HAP-1 (cell line): ENCODE data around the gene PTBP3.
"Not testable (repeated sequence)": the region's sequence is repeated elsewhere in the genome, so short reads cannot be mapped to it uniquely, and the experiment has no call there.

Source experiments
- DNase-seq, 2 experiments: peaks; one replicate each; pipeline ENCODE4 v3.0.0-alpha.2; 2016 to 2020; ENCODE audit warnings: low spot score in 2 of 2
- H3K27me3 ChIP-seq: fragments of 250-450 bp; sonication (Bioruptor Pico); 2 replicates; pipeline ENCODE4 v1.5.1; 2020; ENCODE audit warnings: low read depth, mild to moderate bottlenecking, moderate library complexity
- H3K36me3 ChIP-seq: fragments of 250-450 bp; sonication (Bioruptor Pico); replicated peaks from 2 replicates; pipeline ENCODE4 v1.5.1; 2020; ENCODE audit warnings: mild to moderate bottlenecking
- H3K4me1 ChIP-seq: fragments of 250-450 bp; sonication (Bioruptor Pico); 2 replicates; pipeline ENCODE4 v1.5.1; 2020; ENCODE audit warnings: mild to moderate bottlenecking
- H3K4me3 ChIP-seq: fragments of 250-450 bp; sonication (Bioruptor Pico); 2 replicates; pipeline ENCODE4 v1.5.1; 2020; ENCODE audit warnings: mild to moderate bottlenecking, moderate library complexity
- H3K9me3 ChIP-seq: fragments of 250-450 bp; sonication (Bioruptor Pico); 2 replicates; pipeline ENCODE4 v1.5.1; 2020; ENCODE audit warnings: mild to moderate bottlenecking, moderate library complexity
- in situ Hi-C: fragments of 300-500 bp; cut with MboI; formaldehyde crosslinking; loops from 3 replicates; pipeline ENCODE4 v1.14.3; 2020; ENCODE audit warnings: low sequenced_read_pairs, inconsistent platforms, mixed read lengths

PTBP3 gene

DNA sequence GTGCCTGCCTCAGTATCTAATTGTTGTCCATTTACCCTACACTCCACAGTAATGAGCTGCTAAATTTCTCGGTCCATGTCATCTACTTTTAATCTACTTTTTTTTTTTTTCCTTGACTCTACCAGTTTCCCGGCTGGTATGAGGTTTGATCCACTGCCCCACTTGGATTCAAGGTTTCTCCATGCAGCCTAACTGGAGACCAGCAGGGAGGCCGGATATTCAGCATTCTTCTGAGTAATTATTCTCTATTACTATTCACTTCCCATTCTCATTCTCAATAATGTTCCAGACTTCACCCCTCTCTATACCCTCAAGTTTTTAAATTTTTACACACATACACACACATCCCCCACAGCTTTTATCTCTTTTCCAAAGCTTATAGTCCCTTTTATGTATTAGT is 107.3 kb downstream of the PTBP3 start:
- in situ Hi-C loops = no loop called here
- H3K9me3 ChIP-seq = no peaks in the 10 kb centered on the region
- H3K27me3 ChIP-seq = no peaks in the 10 kb centered on the region
- no peak for DNase-seq
- H3K4me1 ChIP-seq = no peaks in the 10 kb centered on the region
- no peak overlapping the region for H3K4me3 ChIP-seq
- peaks cover 10% of the 10 kb centered on the region for H3K36me3 ChIP-seq

DNA sequence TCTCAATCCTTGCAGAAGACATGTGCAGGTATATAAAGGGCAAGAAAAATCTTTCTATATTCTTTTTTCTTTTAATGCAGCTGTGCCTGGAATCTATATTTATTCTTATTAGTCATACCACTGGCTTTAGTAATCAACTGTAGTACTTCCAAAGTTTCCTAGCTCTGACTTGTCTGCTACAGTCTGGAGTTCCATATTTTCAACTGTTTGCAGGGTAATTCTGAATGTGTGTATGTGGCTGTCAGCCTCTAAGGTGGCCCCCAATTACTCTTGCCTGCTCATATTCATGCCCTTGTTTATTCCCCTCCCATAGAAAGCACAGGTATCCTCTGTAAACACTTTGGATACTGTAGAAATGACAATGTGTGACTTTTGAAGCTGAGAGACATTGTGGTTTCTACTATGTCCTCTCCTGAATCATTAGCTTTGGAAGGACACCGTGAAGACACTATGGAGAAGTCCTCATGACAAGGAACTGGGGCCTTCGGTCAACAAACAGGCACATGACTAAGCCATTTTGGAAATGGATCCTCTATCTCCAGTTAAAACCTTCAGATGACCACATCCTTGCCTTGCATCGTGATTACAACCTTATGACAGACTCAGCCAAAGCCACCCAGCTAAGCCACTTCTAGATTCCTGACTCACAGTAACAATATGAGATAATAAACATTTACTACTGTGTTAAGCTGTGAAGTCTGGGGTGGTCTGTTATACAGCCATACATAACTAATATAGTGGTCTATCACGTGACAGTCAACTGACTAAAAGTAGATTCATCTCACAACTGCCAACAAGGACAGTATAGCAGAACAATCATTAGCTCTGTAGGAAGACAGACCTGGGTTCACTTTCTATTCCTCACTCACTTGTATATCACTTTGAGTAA is 108.8 kb downstream of the PTBP3 start:
- H3K36me3 ChIP-seq = peaks cover 10% of the 10 kb centered on the region
- no peaks in the 10 kb centered on the region for H3K9me3 ChIP-seq
- no peak overlapping the region for H3K4me3 ChIP-seq
- DNase-seq = no peak
- peaks cover 3% of the 10 kb centered on the region for H3K4me1 ChIP-seq
- in situ Hi-C loops = no loop called here
- H3K27me3 ChIP-seq = no peaks in the 10 kb centered on the region

DNA sequence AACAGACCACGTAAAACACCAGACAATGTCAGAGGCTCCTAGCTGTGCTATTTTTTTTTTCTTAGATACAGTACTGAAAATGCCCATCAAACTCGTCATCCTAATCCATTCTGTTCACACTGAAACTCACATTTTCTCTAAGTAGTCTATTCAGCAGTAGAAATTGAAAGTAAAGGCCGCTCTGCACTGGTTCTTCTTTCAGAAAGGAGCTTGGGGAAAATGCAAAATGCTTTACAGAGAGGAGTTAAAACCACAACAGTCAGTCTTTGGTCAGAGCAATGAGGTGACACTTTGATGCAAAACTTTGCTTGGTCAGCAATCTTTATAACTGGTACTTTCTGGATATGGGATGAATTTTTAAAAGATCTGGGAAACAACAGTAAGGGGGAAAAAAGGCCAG is 114.5 kb downstream of the PTBP3 start:
- DNase-seq = no peak
- no peaks in the 10 kb centered on the region for H3K9me3 ChIP-seq
- in situ Hi-C loops = no loop called here
- H3K27me3 ChIP-seq = no peaks in the 10 kb centered on the region
- no peaks in the 10 kb centered on the region; the same call in none of the 2 replicates for H3K36me3 ChIP-seq
- H3K4me1 ChIP-seq = peaks cover 10% of the 10 kb centered on the region
- no peak overlapping the region for H3K4me3 ChIP-seq

DNA sequence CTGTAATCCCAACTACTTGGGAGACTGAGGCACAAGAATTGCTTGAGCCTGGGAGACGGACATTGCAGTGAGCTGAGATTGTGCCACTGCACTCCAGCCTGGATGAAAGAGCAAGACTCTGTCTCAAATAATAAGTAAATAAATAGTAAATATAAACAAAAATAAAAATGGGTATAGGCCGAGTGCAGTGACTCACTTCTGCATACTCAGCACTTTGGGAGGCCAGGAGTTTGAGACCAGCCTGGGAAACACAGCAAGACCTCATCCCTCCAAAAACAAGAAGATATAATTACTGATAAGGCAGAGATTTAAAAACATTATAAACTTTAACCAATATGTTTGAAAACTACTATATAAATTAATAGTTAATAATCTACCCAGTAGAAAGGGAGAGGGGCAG is 120.5 kb downstream of the PTBP3 start:
- H3K9me3 ChIP-seq = no peaks in the 10 kb centered on the region
- H3K27me3 ChIP-seq = no peaks in the 10 kb centered on the region
- H3K4me1 ChIP-seq = no peaks in the 10 kb centered on the region
- no peak overlapping the region for H3K4me3 ChIP-seq
- in situ Hi-C loops = no loop called here
- DNase-seq = no peak
- no peaks in the 10 kb centered on the region; the same call in 1 of the 2 replicates for H3K36me3 ChIP-seq

DNA sequence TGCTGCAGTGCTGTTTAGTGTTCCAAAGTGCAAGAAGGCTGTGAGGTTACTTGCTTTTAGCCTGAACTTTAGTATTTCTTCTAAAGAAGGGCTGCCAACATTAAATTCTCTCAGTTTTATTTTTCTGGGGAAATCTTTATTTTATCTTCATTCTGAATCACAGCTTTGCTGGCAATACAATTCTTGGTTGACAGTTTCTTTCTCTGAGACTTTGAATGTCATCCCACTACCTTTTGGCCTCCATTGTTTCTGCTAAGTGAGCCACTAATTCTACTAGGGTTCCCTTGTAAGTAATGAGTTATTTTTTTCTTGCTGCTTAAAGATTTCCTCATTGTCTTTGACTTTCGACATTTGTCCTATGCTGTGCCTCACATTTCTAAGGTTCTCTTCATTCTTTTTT is 126.0 kb downstream of the PTBP3 start:
- in situ Hi-C loops = no loop called here
- Histone ChIP-seq H3K9me3 (no peaks in the 10 kb centered on the region; the same call in 1 of the 2 replicates), H3K4me3 (no peak overlapping the region), H3K27me3 (no peaks in the 10 kb centered on the region), H3K36me3 (no peaks in the 10 kb centered on the region; the same call in 1 of the 2 replicates), H3K4me1 (no peaks in the 10 kb centered on the region)
- DNase-seq = no peak

DNA sequence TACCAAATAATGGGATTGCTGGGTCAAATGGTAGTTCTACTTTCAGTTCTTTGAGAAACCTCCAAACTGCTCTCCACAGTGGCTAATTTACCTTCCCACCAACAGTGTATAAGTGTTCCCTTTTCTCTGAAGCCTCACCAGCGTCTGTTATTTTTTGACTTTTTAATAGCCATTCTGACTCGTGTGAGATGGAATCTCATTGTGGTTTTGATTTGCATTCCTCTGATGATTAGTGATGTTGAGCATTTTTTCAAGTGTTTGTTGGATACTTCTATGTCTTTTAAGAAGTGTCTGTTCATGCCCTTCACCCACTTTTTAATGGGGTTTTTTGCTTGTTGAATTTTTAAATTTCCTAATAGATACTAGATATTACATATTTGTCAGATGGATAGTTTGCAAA is 129.9 kb downstream of the PTBP3 start:
- Histone ChIP-seq H3K4me1 (no peaks in the 10 kb centered on the region), H3K27me3 (no peaks in the 10 kb centered on the region), H3K9me3 (no peaks in the 10 kb centered on the region; the same call in 1 of the 2 replicates), H3K36me3 (no peaks in the 10 kb centered on the region), H3K4me3 (no peak overlapping the region)
- no peak for DNase-seq
- in situ Hi-C loops = no loop called here

DNA sequence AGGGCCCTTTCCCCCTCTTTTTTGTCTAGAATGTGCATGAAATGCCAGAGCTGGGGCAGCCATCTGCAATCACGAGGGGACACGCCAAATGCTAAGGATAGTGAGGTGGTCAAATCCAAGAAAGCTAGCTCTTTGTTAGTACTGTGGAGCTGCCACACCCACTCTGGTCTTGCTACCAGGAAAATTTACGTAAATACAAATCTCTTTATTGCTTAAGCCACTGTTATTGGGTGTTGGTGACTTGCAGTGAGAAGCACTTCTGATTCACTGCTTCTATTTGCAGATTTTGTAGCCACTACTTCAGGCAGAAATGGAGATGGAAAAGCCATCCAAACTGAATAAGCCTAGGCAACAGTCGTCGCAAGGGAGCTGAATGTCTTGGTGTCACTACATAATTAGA is 132.7 kb downstream of the PTBP3 start:
- no peaks in the 10 kb centered on the region for H3K9me3 ChIP-seq
- no peaks in the 10 kb centered on the region for H3K4me1 ChIP-seq
- no peaks in the 10 kb centered on the region for H3K36me3 ChIP-seq
- in situ Hi-C loops = no loop called here
- no peaks in the 10 kb centered on the region for H3K27me3 ChIP-seq
- H3K4me3 ChIP-seq = no peak overlapping the region
- no peak for DNase-seq

DNA sequence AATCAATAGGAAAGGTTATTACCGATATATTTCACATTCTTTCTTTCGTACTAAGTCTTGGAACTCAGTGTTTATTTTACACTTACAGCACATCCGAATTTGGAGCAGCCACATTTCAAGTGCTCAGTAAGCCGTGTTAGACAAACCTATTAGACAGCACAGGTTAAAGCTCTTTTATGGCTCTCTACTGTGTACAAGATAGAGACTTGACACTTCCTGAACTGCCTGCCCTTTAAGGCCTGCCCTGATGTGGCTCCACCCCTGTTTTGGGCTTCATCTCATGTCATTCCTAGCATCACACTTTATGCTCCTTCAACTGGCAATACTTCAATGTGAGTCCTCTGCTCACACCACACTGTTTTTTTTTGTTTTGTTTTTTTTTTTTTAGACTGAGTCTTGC is 134.8 kb downstream of the PTBP3 start:
- in situ Hi-C loops = no loop called here
- H3K36me3 ChIP-seq = no peaks in the 10 kb centered on the region
- H3K4me3 ChIP-seq = no peak overlapping the region
- H3K9me3 ChIP-seq = no peaks in the 10 kb centered on the region
- DNase-seq = no peak
- no peaks in the 10 kb centered on the region; the same call in 1 of the 2 replicates for H3K4me1 ChIP-seq
- no peaks in the 10 kb centered on the region for H3K27me3 ChIP-seq

DNA sequence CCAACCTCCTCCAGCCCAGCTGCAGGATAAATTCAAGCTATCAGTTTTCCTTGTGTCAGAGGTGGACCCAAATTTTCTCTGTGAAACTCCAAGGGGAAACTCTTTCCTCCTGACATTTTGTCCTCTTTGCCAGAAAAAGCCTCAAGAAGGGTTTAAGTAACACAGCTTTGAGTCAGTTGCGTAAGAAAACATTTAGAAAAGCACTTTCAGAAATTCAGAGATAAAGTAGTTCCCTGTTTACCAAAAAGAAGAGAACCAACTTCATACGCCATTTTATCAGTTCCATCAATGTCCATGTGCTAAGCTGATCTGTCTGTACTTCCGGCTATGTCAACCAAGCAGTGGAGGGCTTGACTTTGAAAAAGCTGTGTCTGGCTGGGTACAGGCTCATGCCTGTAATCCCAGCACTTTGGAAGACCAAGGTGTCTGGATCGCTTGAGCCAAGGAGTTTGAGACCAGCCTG is 138.4 kb downstream of the PTBP3 start:
- in situ Hi-C loops = no loop called here
- DNase-seq = no peak

DNA sequence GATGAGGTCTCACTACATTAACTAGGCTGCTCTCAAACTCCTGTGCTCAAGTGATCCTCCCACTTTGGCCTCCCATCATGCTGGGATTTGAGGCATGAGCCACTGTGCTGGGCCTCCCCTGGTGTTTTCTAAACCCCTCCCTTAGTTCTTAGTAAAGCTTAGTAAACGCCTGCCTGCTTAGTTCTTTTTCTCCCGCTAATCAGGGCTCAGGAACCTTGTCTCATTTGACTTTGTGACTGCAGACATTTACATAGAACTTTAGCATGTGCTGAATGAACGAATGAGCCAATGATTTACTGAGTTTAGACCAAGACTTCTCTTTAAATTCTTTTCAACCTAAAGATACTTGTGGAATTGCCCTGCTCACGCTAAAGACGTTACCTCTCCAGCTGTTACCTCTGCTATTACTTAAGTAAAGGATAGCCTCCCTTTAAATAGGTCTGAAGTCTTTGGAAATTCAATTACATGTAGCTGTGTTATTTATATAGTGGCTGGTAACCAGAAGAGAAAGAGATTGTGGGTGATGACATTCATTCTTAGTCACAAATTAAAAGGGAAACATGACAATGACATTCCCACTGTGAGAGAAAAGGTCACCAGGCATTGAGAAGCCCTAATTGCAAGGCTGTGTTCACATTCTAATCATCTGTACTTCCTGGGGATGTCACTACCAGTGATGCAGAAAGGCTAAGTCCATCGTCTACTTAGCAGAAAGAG is 139.7 kb downstream of the PTBP3 start:
- Histone ChIP-seq H3K4me1 (no peaks in the 10 kb centered on the region; the same call in 1 of the 2 replicates), H3K9me3 (no peaks in the 10 kb centered on the region), H3K36me3 (no peaks in the 10 kb centered on the region), H3K27me3 (no peaks in the 10 kb centered on the region), H3K4me3 (no peak overlapping the region)
- in situ Hi-C loops = no loop called here
- DNase-seq = no peak

More for the DNA sequence above, 138.4 kb downstream of the PTBP3 start:
- Histone ChIP-seq H3K36me3 (no peaks in the 10 kb centered on the region), H3K9me3 (no peaks in the 10 kb centered on the region), H3K27me3 (no peaks in the 10 kb centered on the region), H3K4me3 (no peak overlapping the region), H3K4me1 (no peaks in the 10 kb centered on the region; the same call in 1 of the 2 replicates)

DNA sequence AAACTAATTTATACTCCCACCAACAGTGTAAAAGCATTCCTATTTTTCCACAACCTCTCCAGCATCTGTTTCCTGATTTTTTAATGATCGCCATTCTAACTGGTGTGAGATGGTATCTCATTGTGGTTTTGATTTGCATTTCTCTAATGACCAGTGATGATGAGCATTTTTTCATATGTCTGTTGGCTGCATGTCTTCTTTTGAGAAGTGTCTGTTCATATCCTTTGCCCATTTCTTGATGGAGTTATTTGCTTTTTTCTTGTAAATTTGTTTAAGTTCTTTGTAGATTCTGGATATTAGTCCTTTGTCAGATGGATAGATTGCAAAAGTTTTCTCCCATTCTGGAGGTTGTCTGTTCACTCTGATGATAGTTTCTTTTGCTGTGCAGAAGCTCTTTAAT is 143.1 kb downstream of the PTBP3 start:
- H3K4me1 ChIP-seq, DNase-seq, in situ Hi-C loops, H3K9me3 ChIP-seq, H3K36me3 ChIP-seq, H3K27me3 ChIP-seq, H3K4me3 ChIP-seq: not testable (repeated sequence)

DNA sequence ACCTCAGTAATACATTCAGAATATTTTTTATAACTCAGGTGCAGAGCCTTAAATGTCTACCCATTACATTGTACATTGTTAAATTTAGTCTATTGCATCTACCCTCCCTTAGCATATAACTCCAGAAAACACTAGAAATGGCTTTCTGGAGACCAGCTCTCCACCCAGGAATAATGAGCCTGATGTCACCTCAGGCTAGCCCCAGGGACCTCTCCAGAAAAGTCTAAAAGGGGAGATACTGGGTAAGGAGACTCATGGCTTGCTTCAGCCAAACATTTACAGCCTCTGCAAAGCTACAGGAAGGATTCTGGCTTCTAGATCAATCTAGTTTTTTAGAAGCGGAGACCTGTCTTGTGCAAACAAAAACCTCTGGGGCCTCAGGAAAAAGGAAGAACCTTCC is 144.5 kb downstream of the PTBP3 start:
- DNase-seq = no peak
- H3K9me3 ChIP-seq = no peaks in the 10 kb centered on the region
- in situ Hi-C loops = no loop called here
- no peak overlapping the region for H3K4me3 ChIP-seq
- no peaks in the 10 kb centered on the region for H3K27me3 ChIP-seq
- no peaks in the 10 kb centered on the region for H3K4me1 ChIP-seq
- no peaks in the 10 kb centered on the region for H3K36me3 ChIP-seq

DNA sequence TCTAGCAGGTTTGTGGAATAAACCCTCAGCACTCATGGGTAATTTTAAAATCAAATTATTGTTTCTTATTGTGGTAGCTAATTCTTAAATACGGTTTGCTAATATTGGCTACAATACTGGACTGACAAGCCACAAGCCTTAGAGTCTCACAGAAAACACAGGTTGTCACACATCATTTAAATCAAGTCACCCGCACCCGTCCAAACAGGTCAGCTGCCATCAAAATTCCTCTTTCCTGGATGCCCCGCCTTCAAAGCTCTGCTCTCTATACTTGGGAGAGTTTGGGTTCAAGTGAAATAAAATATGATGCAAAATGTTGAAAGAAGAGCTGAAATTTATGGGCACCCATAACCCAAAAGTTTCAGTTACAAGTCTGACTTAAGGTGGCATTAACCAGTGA is 146.0 kb downstream of the PTBP3 start:
- H3K4me1 ChIP-seq = no peaks in the 10 kb centered on the region
- no peak for DNase-seq
- 0 out of 2 replicates have a peak, but pooled peaks cover 3% of the 10 kb centered on the region for H3K9me3 ChIP-seq
- no peaks in the 10 kb centered on the region for H3K36me3 ChIP-seq
- H3K4me3 ChIP-seq = no peak overlapping the region
- in situ Hi-C loops = no loop called here
- no peaks in the 10 kb centered on the region for H3K27me3 ChIP-seq

DNA sequence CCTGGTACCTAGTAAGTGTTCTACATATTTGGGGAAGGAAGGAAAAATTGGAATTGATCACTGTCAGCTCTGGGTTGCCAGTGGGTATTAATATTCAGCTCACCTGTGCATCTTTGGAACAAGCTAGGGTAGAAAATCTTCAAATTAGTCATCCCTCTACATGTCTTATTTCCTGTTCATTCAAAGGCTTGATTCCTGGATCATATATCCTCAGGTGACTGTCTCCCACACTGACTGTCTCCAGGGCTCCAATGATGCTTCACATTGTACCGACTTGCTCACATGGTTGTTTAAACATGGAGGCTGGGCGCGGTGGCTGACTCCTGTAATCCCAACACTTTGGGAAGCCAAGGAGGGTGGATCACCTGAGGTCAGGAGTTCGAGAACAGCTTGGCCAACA is 146.7 kb downstream of the PTBP3 start:
- no peaks in the 10 kb centered on the region for H3K36me3 ChIP-seq
- 0 out of 2 replicates have a peak, but pooled peaks cover 3% of the 10 kb centered on the region for H3K9me3 ChIP-seq
- no peak overlapping the region for H3K4me3 ChIP-seq
- no peak for DNase-seq
- H3K27me3 ChIP-seq = no peaks in the 10 kb centered on the region
- no peaks in the 10 kb centered on the region for H3K4me1 ChIP-seq
- in situ Hi-C loops = no loop called here
